Neural crest cell (in vitro differentiated cells): ENCODE results near the gene LRRC49. TPM values are rescaled to one million over a fixed set of nuclear protein-coding genes. Genes with fewer than 3 reads are reported as not detected.

Experiments
- DNase-seq: peaks from one replicate; pipeline ENCODE4 v3.0.0; 2021; ENCODE audit warnings: low read depth, mixed read lengths, low spot score
- H3K27ac Mint-ChIP-seq: one replicate; pipeline ENCODE4 v1.8.0; 2021; ENCODE audit warnings: mild to moderate bottlenecking, mixed read lengths; ENCODE audit not compliant: unreplicated experiment
- H3K27me3 Mint-ChIP-seq: 2 replicates; pipeline ENCODE4 v1.8.0; 2021; ENCODE audit warnings: low read depth, mild to moderate bottlenecking, mixed read lengths
- H3K36me3 Mint-ChIP-seq: 2 replicates; pipeline ENCODE4 v1.8.0; 2021; ENCODE audit warnings: low read depth, mild to moderate bottlenecking, mixed read lengths
- H3K4me1 Mint-ChIP-seq: 2 replicates; pipeline ENCODE4 v1.8.0; 2021; ENCODE audit warnings: mixed read lengths
- H3K4me3 Mint-ChIP-seq: one replicate; pipeline ENCODE4 v1.8.0; 2021; ENCODE audit warnings: mild to moderate bottlenecking, mixed read lengths
- H3K9me3 Mint-ChIP-seq: 2 replicates; pipeline ENCODE4 v1.8.0; 2021; ENCODE audit warnings: mixed read lengths
- total RNA-seq: library from RNA; stranded (reverse); gene quantifications from 2 replicates; pipeline ENCODE4 v1.2.1, GENCODE V29; 2021
- TF ChIP-seq, protein P1 (sequence below): fragments of 200-600 bp; sonication (generic); conservative IDR thresholded peaks from 2 replicates; pipeline ENCODE4 v1.5.0; 2021; ENCODE audit warnings: antibody characterized with exemption, mild to moderate bottlenecking

Gene LRRC49
- total RNA-seq, 1 donor from 2014 or later, result 20.9 TPM

DNA sequence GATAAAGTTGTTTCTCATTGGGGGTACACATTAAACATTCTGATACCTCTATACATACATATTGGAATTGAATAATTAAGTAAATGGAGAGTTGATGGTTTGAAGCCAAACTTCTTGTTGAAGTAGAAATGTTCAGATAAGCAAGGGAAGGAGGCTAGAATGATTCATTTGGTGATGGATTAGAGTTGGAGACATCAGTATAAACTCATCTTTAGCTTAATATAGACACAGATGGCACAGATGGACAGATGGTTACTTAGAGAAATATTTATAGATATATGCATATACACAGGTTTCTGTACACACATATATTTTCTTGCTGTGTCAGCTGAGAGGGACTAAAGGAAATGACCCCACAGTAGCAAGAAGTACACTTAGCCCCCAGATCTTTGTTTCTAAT lies 69.5 kb downstream of the LRRC49 start:
- Mint-ChIP-seq H3K27ac (no peak overlapping the region), H3K27me3 (no peaks in the 10 kb centered on the region), H3K36me3 (peaks cover 15% of the 10 kb centered on the region), H3K4me3 (no peak overlapping the region), H3K9me3 (peaks cover 12% of the 10 kb centered on the region), H3K4me1 (no peaks in the 10 kb centered on the region)
- DNase-seq, result no peak
- TF ChIP-seq, protein P1, sequence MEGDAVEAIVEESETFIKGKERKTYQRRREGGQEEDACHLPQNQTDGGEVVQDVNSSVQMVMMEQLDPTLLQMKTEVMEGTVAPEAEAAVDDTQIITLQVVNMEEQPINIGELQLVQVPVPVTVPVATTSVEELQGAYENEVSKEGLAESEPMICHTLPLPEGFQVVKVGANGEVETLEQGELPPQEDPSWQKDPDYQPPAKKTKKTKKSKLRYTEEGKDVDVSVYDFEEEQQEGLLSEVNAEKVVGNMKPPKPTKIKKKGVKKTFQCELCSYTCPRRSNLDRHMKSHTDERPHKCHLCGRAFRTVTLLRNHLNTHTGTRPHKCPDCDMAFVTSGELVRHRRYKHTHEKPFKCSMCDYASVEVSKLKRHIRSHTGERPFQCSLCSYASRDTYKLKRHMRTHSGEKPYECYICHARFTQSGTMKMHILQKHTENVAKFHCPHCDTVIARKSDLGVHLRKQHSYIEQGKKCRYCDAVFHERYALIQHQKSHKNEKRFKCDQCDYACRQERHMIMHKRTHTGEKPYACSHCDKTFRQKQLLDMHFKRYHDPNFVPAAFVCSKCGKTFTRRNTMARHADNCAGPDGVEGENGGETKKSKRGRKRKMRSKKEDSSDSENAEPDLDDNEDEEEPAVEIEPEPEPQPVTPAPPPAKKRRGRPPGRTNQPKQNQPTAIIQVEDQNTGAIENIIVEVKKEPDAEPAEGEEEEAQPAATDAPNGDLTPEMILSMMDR, result no peak

DNA sequence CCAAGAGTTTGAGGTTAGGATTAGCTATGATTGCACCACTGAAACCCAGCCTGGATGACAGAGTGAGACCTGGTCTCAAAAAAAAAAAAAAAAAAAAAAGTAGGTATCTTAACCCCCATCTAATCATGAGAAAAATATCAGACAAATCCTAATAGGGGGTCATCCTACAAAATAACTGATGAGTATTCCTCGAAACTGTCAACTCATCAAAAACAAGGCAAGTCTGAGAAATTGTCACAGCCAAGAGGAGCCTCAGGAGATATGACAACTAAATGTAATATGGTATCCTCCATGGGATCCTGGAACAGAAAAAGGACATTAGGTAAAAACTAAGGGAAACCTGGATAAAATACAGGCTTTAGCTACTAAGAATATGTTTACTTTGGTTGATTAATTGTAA lies 70.6 kb downstream of the LRRC49 start:
- peaks cover 12% of the 10 kb centered on the region for H3K9me3 Mint-ChIP-seq
- DNase-seq, result no peak
- H3K27ac Mint-ChIP-seq, result no peak overlapping the region
- no peak overlapping the region for H3K4me3 Mint-ChIP-seq
- H3K36me3 Mint-ChIP-seq, result peaks cover 17% of the 10 kb centered on the region
- TF ChIP-seq, protein P1, result no peak
- no peaks in the 10 kb centered on the region for H3K4me1 Mint-ChIP-seq
- H3K27me3 Mint-ChIP-seq, result no peaks in the 10 kb centered on the region

GRCh38 chr15:70964058-70964457 lies 71.4 kb downstream of the LRRC49 start:
- no peak overlapping the region for H3K4me3 Mint-ChIP-seq
- no peaks in the 10 kb centered on the region for H3K4me1 Mint-ChIP-seq
- H3K27me3 Mint-ChIP-seq, result no peaks in the 10 kb centered on the region
- no peak for DNase-seq
- TF ChIP-seq, protein P1, result no peak
- peaks cover 18% of the 10 kb centered on the region for H3K9me3 Mint-ChIP-seq
- no peak overlapping the region for H3K27ac Mint-ChIP-seq
- peaks cover 24% of the 10 kb centered on the region for H3K36me3 Mint-ChIP-seq

GRCh38 chr15:70964686-70965085 lies 72.1 kb downstream of the LRRC49 start:
- Mint-ChIP-seq H3K27me3 (no peaks in the 10 kb centered on the region), H3K9me3 (peaks cover 21% of the 10 kb centered on the region), H3K36me3 (peaks cover 25% of the 10 kb centered on the region), H3K27ac (no peak overlapping the region), H3K4me1 (no peaks in the 10 kb centered on the region), H3K4me3 (no peak overlapping the region)
- DNase-seq, result no peak
- TF ChIP-seq, protein P1, result no peak

DNA sequence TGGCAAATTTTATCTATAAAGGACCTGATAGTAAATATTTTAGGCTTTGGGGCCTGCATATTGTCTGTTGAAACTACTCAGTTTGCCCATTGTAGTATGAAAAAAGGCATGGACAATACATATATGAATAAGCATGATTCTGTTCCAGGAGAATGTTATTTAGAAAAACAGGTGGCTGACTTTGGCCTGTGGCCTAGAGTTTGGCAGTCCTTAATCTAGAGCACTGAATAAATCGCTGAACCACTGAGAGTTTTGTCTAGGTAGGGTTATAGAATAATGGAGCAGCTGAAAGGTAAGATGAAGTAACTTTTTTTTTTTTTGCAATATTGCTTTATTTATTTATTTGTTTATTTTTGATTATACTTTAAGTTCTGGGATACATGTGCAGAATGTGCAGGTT lies 75.0 kb downstream of the LRRC49 start:
- no peak overlapping the region for H3K27ac Mint-ChIP-seq
- DNase-seq, result no peak
- H3K4me1 Mint-ChIP-seq, result no peaks in the 10 kb centered on the region
- TF ChIP-seq, protein P1, result no peak
- no peak overlapping the region for H3K4me3 Mint-ChIP-seq
- peaks cover 13% of the 10 kb centered on the region for H3K9me3 Mint-ChIP-seq
- peaks cover 25% of the 10 kb centered on the region for H3K36me3 Mint-ChIP-seq
- H3K27me3 Mint-ChIP-seq, result no peaks in the 10 kb centered on the region
